Measurements from ENCODE around the gene KLHL41.

The KLHL41 gene

DNA sequence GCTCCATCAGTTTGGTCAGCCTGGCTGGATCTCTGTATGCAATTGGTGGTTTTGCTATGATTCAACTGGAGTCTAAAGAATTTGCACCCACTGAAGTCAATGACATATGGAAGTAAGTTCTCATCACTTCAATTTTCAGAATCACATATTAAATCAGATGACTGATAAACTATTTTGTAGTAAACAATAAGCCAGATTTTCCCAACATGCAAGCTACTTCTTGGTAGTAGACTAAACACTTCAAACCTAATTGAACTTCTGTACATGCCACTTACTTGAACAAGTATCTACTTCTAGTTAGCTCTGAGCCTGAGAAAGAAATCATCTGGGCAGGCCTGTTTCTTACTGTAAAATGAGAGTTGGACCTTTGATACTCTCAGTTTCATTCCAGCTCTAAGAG is 11.4 kb downstream of the KLHL41 start:
- no peaks in the 10 kb centered on the region for H3K27me3 ChIP-seq (ENCODE audit: insufficient read depth, low read length, poor library complexity)
- no peak overlapping the region for H2AFZ ChIP-seq (ENCODE audit: low read depth, low read length)
- H3K36me3 ChIP-seq (ENCODE audit: insufficient read depth, low read length) = no peaks in the 10 kb centered on the region
- H3K9ac ChIP-seq (ENCODE audit: low read depth, low read length) = no peak overlapping the region
- H4K20me1 ChIP-seq (ENCODE audit: insufficient read depth, low read length) = no peaks in the 10 kb centered on the region
- no peaks in the 10 kb centered on the region for H3K9me3 ChIP-seq (ENCODE audit: insufficient read depth, low read length, severe bottlenecking)
- no peak for DNase-seq
- no peaks in the 10 kb centered on the region for H3K4me1 ChIP-seq (ENCODE audit: insufficient read depth, low read length)
- no peak overlapping the region for H3K27ac ChIP-seq (ENCODE audit: low read length)
- no peak overlapping the region for H3K4me2 ChIP-seq (ENCODE audit: insufficient read depth, low read length)
- TF ChIP-seq, protein P1, sequence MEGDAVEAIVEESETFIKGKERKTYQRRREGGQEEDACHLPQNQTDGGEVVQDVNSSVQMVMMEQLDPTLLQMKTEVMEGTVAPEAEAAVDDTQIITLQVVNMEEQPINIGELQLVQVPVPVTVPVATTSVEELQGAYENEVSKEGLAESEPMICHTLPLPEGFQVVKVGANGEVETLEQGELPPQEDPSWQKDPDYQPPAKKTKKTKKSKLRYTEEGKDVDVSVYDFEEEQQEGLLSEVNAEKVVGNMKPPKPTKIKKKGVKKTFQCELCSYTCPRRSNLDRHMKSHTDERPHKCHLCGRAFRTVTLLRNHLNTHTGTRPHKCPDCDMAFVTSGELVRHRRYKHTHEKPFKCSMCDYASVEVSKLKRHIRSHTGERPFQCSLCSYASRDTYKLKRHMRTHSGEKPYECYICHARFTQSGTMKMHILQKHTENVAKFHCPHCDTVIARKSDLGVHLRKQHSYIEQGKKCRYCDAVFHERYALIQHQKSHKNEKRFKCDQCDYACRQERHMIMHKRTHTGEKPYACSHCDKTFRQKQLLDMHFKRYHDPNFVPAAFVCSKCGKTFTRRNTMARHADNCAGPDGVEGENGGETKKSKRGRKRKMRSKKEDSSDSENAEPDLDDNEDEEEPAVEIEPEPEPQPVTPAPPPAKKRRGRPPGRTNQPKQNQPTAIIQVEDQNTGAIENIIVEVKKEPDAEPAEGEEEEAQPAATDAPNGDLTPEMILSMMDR (IDR thresholded peaks at IDR 0.05; ENCODE audit: borderline replicate concordance, extremely low read depth, low read length, poor library complexity, severe bottlenecking) = no peak
- no peak for TF ChIP-seq EZH2 (IDR thresholded peaks at IDR 0.05; ENCODE audit: borderline replicate concordance, low read depth, low read length, severe bottlenecking)
- ATAC-seq (ENCODE audit: insufficient read depth, low read depth) = no peak
- no peaks in the 10 kb centered on the region for H3K79me2 ChIP-seq (ENCODE audit: insufficient read depth, low read length)
- no peak overlapping the region for H3K4me3 ChIP-seq (ENCODE audit: low read depth in 1 of 2, low read length in 2 of 2)

GRCh38 chr2:169523681-169524080 is 14.2 kb downstream of the KLHL41 start:
- no peaks in the 10 kb centered on the region for H3K79me2 ChIP-seq (ENCODE audit: insufficient read depth, low read length)
- no peaks in the 10 kb centered on the region for H4K20me1 ChIP-seq (ENCODE audit: insufficient read depth, low read length)
- no peaks in the 10 kb centered on the region for H3K4me1 ChIP-seq (ENCODE audit: insufficient read depth, low read length)
- DNase-seq (no peak), ATAC-seq (ENCODE audit: insufficient read depth, low read depth) (no peak)
- no peak overlapping the region for H3K4me3 ChIP-seq (ENCODE audit: low read depth in 1 of 2, low read length in 2 of 2)
- TF ChIP-seq, protein P1 (IDR thresholded peaks at IDR 0.05; ENCODE audit: borderline replicate concordance, extremely low read depth, low read length, poor library complexity, severe bottlenecking) = no peak
- TF ChIP-seq EZH2 (IDR thresholded peaks at IDR 0.05; ENCODE audit: borderline replicate concordance, low read depth, low read length, severe bottlenecking) = no peak
- no peaks in the 10 kb centered on the region for H3K27me3 ChIP-seq (ENCODE audit: insufficient read depth, low read length, poor library complexity)
- H3K9ac ChIP-seq (ENCODE audit: low read depth, low read length) = no peak overlapping the region
- H2AFZ ChIP-seq (ENCODE audit: low read depth, low read length) = no peak overlapping the region
- no peaks in the 10 kb centered on the region for H3K9me3 ChIP-seq (ENCODE audit: insufficient read depth, low read length, severe bottlenecking)
- no peak overlapping the region for H3K4me2 ChIP-seq (ENCODE audit: insufficient read depth, low read length)
- peaks cover 6% of the 10 kb centered on the region; the same call in 1 of the 2 replicates for H3K36me3 ChIP-seq (ENCODE audit: insufficient read depth, low read length)
- no peak overlapping the region for H3K27ac ChIP-seq (ENCODE audit: low read length)

- Histone ChIP-seq H3K36me3 (ENCODE audit: insufficient read depth, low read length) (peaks cover 23% of the 10 kb centered on the region), H3K27me3 (ENCODE audit: insufficient read depth, low read length, poor library complexity) (no peaks in the 10 kb centered on the region), H3K4me1 (ENCODE audit: insufficient read depth, low read length) (no peaks in the 10 kb centered on the region), H3K27ac (ENCODE audit: low read length) (no peak overlapping the region), H3K4me2 (ENCODE audit: insufficient read depth, low read length) (no peak overlapping the region), H3K4me3 (ENCODE audit: low read depth in 1 of 2, low read length in 2 of 2) (no peak overlapping the region), H3K79me2 (ENCODE audit: insufficient read depth, low read length) (no peaks in the 10 kb centered on the region), H4K20me1 (ENCODE audit: insufficient read depth, low read length) (no peaks in the 10 kb centered on the region), H3K9ac (ENCODE audit: low read depth, low read length) (no peak overlapping the region), H3K9me3 (ENCODE audit: insufficient read depth, low read length, severe bottlenecking) (no peaks in the 10 kb centered on the region), H2AFZ (ENCODE audit: low read depth, low read length) (no peak overlapping the region)
- DNase-seq = no peak
- ATAC-seq (ENCODE audit: insufficient read depth, low read depth) = no peak
- TF ChIP-seq, protein P1 (IDR thresholded peaks at IDR 0.05; ENCODE audit: borderline replicate concordance, extremely low read depth, low read length, poor library complexity, severe bottlenecking) = no peak
- no peak for TF ChIP-seq EZH2 (IDR thresholded peaks at IDR 0.05; ENCODE audit: borderline replicate concordance, low read depth, low read length, severe bottlenecking)
These were observed 15.9 kb downstream of the KLHL41 start for GRCh38 chr2:169525434-169525833.

DNA sequence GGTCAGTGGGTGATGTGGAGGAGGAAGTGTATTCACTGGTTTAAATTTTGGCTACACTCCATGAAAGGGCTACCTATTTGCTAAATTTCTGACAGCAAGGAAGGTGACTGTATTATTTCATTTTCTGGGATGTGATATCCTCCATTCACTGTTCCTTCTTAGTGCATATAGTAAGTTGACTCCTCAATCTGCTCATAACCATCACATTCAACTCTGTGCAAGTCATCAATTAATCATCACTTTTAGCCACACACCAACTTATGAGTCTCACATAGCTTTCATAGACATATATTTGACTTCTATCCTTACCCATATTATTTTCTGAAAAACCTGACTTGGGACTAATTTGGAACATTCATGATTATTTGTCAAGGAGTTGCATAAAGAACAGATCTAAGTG is 16.9 kb downstream of the KLHL41 start:
- TF ChIP-seq, protein P1 (IDR thresholded peaks at IDR 0.05; ENCODE audit: borderline replicate concordance, extremely low read depth, low read length, poor library complexity, severe bottlenecking) = no peak
- no peak for TF ChIP-seq EZH2 (IDR thresholded peaks at IDR 0.05; ENCODE audit: borderline replicate concordance, low read depth, low read length, severe bottlenecking)
- ATAC-seq (ENCODE audit: insufficient read depth, low read depth) (no peak), DNase-seq (no peak)
- H3K27me3 ChIP-seq (ENCODE audit: insufficient read depth, low read length, poor library complexity) = no peaks in the 10 kb centered on the region
- H3K9me3 ChIP-seq (ENCODE audit: insufficient read depth, low read length, severe bottlenecking) = no peaks in the 10 kb centered on the region
- H3K79me2 ChIP-seq (ENCODE audit: insufficient read depth, low read length) = no peaks in the 10 kb centered on the region
- no peaks in the 10 kb centered on the region for H3K4me1 ChIP-seq (ENCODE audit: insufficient read depth, low read length)
- no peaks in the 10 kb centered on the region for H4K20me1 ChIP-seq (ENCODE audit: insufficient read depth, low read length)
- H3K27ac ChIP-seq (ENCODE audit: low read length) = no peak overlapping the region
- H3K4me2 ChIP-seq (ENCODE audit: insufficient read depth, low read length) = no peak overlapping the region
- peaks cover 30% of the 10 kb centered on the region for H3K36me3 ChIP-seq (ENCODE audit: insufficient read depth, low read length)
- no peak overlapping the region for H3K4me3 ChIP-seq (ENCODE audit: low read depth in 1 of 2, low read length in 2 of 2)
- H3K9ac ChIP-seq (ENCODE audit: low read depth, low read length) = no peak overlapping the region
- H2AFZ ChIP-seq (ENCODE audit: low read depth, low read length) = no peak overlapping the region
